ENCODE results near the gene RNLS. TPM values are rescaled to one million over a fixed set of nuclear protein-coding genes. Genes with fewer than 3 reads are reported as not detected.

The RNLS gene
- total RNA-seq, 1 donor from 2014 or later: 13.3 TPM

DNA sequence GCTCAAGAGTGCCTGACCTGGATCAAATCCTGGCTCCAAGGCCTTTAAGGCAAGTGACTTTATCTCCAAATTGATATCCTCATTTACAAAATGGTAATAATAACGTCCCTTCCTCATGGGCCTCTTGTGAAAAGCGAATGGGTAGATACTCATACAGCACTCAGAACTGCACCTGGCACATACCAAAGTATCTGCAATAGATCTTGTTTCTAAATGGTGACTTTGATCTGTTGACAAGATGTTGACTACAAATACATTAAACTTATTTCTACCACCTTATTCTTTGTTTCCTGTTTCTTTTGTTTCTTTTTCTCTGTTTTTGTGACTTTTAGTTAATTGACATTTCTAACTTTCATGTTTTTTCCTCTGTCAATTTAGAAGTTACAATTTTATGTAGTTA lies 53.0 kb downstream of the RNLS start:
- Histone ChIP-seq H3K36me3 (no peaks in the 10 kb centered on the region), H3K27ac (no peak overlapping the region), H3K27me3 (no peaks in the 10 kb centered on the region), H3K9me3 (no peaks in the 10 kb centered on the region), H3K4me3 (no peak overlapping the region), H3K4me1 (no peaks in the 10 kb centered on the region)
- DNase-seq (ENCODE audit: extremely low spot score in 2 of 2): no peak
- intact Hi-C loops (cut with DNase I): no loop called here
- TF ChIP-seq, protein P1, sequence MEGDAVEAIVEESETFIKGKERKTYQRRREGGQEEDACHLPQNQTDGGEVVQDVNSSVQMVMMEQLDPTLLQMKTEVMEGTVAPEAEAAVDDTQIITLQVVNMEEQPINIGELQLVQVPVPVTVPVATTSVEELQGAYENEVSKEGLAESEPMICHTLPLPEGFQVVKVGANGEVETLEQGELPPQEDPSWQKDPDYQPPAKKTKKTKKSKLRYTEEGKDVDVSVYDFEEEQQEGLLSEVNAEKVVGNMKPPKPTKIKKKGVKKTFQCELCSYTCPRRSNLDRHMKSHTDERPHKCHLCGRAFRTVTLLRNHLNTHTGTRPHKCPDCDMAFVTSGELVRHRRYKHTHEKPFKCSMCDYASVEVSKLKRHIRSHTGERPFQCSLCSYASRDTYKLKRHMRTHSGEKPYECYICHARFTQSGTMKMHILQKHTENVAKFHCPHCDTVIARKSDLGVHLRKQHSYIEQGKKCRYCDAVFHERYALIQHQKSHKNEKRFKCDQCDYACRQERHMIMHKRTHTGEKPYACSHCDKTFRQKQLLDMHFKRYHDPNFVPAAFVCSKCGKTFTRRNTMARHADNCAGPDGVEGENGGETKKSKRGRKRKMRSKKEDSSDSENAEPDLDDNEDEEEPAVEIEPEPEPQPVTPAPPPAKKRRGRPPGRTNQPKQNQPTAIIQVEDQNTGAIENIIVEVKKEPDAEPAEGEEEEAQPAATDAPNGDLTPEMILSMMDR (IDR thresholded peaks at IDR 0.05): no peak
- TF ChIP-seq POLR2AphosphoS5 (IDR thresholded peaks at IDR 0.05; ENCODE audit: insufficient read depth in 1 of 2, low read depth in 1 of 2): no peak
- TF ChIP-seq POLR2A (IDR thresholded peaks at IDR 0.05): no peak

DNA sequence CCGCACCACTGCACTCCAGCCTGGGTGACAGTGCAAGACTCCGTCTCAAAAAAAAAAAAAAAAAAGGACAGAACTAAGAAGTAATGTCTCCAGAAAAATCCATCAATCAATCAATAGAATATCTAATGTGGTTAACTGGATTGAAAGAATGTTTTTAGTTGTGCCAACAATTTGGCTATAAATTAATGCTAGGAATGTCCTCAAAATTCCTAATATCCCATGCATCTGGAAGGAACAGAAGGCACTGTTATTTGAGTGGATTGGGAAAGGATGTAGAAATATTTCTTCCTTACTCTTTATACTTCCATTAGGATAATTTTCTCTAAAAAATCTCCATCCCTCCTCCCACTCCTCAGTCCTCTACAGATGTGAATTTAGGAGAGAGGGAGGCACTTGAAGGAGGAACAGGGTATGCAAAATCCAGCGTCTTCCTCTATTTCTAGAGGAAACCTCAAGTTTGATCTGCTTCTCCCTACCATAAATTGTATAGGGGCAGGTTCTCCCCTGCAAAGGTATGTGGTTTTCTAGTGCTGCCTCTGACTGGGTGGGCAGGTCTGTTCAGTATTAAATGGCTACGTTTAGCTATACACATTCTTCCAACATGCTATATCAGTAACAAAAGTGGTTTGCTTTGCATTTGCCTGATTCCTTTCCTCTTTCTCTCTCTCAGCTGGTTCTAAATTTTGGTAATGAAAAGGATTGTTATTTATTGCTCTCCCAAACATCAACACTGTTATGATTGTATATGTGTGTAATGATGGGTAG lies 54.1 kb downstream of the RNLS start:
- intact Hi-C loops (cut with DNase I): no loop called here
- H3K4me1 ChIP-seq: no peaks in the 10 kb centered on the region
- H3K36me3 ChIP-seq: no peaks in the 10 kb centered on the region
- DNase-seq (ENCODE audit: extremely low spot score in 2 of 2): no peak
- no peak overlapping the region for H3K27ac ChIP-seq
- H3K9me3 ChIP-seq: no peaks in the 10 kb centered on the region
- TF ChIP-seq POLR2AphosphoS5 (IDR thresholded peaks at IDR 0.05; ENCODE audit: insufficient read depth in 1 of 2, low read depth in 1 of 2) (no peak), POLR2A (IDR thresholded peaks at IDR 0.05) (no peak)
- TF ChIP-seq, protein P1 (IDR thresholded peaks at IDR 0.05): no peak
- no peaks in the 10 kb centered on the region for H3K27me3 ChIP-seq
- no peak overlapping the region for H3K4me3 ChIP-seq

DNA sequence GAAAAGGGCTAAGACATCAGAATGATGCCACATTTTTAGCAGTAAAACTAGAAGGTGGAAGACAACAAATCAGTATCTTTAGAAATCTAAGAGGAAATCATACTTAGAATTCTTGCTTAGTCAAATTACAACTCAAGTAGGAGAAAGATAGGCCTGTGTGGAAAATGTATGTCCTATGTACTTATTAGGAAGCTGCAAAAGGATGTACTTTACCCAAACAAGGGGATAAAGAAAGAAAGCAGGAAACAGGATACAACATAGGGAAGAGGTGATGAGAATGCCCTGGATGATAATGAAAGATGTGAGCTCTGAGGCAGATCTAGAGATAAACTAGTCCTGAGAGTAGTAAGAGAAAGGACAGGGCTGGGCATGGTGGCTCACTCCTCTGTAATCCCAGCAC lies 54.9 kb downstream of the RNLS start:
- intact Hi-C loops (cut with DNase I): no loop called here
- TF ChIP-seq POLR2AphosphoS5 (IDR thresholded peaks at IDR 0.05; ENCODE audit: insufficient read depth in 1 of 2, low read depth in 1 of 2): no peak
- TF ChIP-seq POLR2A (IDR thresholded peaks at IDR 0.05): no peak
- TF ChIP-seq, protein P1 (IDR thresholded peaks at IDR 0.05): no peak
- no peak overlapping the region for H3K27ac ChIP-seq
- no peak for DNase-seq (ENCODE audit: extremely low spot score in 2 of 2)
- no peaks in the 10 kb centered on the region for H3K4me1 ChIP-seq
- H3K4me3 ChIP-seq: no peak overlapping the region
- no peaks in the 10 kb centered on the region for H3K36me3 ChIP-seq
- no peaks in the 10 kb centered on the region for H3K27me3 ChIP-seq
- H3K9me3 ChIP-seq: no peaks in the 10 kb centered on the region

DNA sequence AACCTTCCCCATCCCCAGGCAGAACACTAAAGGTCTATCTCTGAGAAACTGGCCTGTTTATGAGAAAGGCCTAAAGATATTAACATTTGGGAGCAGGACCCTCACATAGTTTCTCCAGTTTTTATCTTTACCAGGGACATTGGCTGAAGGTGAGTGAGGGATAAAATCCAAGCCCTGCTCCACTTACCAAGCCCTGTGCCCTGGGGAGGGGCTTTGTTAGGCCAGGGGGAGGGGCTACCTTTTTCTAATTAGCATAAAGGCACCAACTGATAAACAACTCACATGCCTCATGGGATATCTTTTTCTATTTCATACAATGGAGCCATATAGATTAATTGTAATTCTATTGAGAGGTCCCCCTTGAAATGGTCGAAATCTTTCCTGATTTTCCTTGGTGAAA lies 55.9 kb downstream of the RNLS start:
- Histone ChIP-seq H3K9me3 (no peaks in the 10 kb centered on the region), H3K36me3 (no peaks in the 10 kb centered on the region), H3K4me1 (peaks cover 7% of the 10 kb centered on the region), H3K27ac (no peak overlapping the region), H3K27me3 (no peaks in the 10 kb centered on the region), H3K4me3 (no peak overlapping the region)
- intact Hi-C loops (cut with DNase I): no loop called here
- TF ChIP-seq POLR2AphosphoS5 (IDR thresholded peaks at IDR 0.05; ENCODE audit: insufficient read depth in 1 of 2, low read depth in 1 of 2) (no peak), POLR2A (IDR thresholded peaks at IDR 0.05) (no peak)
- TF ChIP-seq, protein P1 (IDR thresholded peaks at IDR 0.05): no peak
- DNase-seq (ENCODE audit: extremely low spot score in 2 of 2): no peak

DNA sequence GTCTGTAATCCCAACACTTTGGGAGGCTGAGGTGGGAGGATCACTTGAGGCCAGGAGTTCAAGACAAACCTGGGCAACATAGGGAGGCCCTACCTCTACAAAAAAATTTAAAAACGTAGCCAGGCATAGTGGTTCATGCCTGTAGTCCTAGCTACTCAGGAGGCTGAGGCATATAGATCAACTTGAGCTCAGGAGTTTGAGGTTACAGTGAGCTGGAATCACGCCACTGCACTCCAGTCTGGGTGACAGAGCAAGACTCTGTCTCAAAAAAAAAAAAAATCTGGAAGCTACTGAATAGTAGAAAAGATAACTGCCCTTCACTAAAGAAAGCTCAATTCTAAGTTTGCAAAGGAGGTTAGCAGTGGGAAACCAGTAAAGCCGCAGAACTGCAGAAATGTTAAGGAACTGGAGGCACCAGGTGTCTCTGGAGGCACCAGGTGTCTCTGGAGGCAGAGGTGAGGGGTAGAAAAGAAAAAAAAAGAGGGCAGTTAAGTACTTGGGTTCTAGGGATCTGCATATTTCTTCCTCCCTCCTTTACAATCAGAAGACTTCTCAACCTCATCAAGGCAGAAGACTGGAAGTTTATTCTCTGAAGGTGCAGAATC lies 56.5 kb downstream of the RNLS start:
- Histone ChIP-seq H3K4me1 (peaks cover 7% of the 10 kb centered on the region), H3K27me3 (no peaks in the 10 kb centered on the region), H3K27ac (no peak overlapping the region), H3K9me3 (no peaks in the 10 kb centered on the region), H3K4me3 (no peak overlapping the region), H3K36me3 (no peaks in the 10 kb centered on the region)
- intact Hi-C loops (cut with DNase I): no loop called here
- DNase-seq (ENCODE audit: extremely low spot score in 2 of 2): no peak
- TF ChIP-seq POLR2A (IDR thresholded peaks at IDR 0.05): no peak

Measured in vagina (tissue), 2 donors.